CD4-positive, alpha-beta T cell treated with Interferon alpha-2 for 1 hour (primary cell): ENCODE measurements around the gene RTN4R.

Experiments
- DNase-seq, 2 donors: peaks; one replicate each; pipeline ENCODE4 v3.0.0-alpha.2; 2020 to 2022

Gene RTN4R

GRCh38 chr22:20226760-20227350, 41.3 kb downstream of the RTN4R start:
- DNase-seq: no peak

GRCh38 chr22:20226077-20226716, 41.9 kb downstream of the RTN4R start:
- no peak for DNase-seq

- no peak for DNase-seq
Observed at GRCh38 chr22:20225693-20225966, 42.5 kb downstream of the RTN4R start.

- DNase-seq: no peak
Observed at GRCh38 chr22:20224917-20225692, 43.0 kb downstream of the RTN4R start.

- no peak for DNase-seq
Observed at GRCh38 chr22:20224256-20224626, 43.9 kb downstream of the RTN4R start.

- no peak for DNase-seq
Observed at GRCh38 chr22:20223421-20224255, 44.5 kb downstream of the RTN4R start.

- no peak for DNase-seq
Observed at GRCh38 chr22:20222764-20223420, 45.2 kb downstream of the RTN4R start.

GRCh38 chr22:20221421-20222340, 46.4 kb downstream of the RTN4R start:
- no peak for DNase-seq

- no peak for DNase-seq
Observed at GRCh38 chr22:20220629-20221026, 47.5 kb downstream of the RTN4R start.

GRCh38 chr22:20219667-20220628, 48.2 kb downstream of the RTN4R start:
- no peak for DNase-seq

- no peak for DNase-seq
Observed at GRCh38 chr22:20218987-20219386, 49.1 kb downstream of the RTN4R start.

GRCh38 chr22:20218326-20218872, 49.7 kb downstream of the RTN4R start:
- no peak for DNase-seq

- DNase-seq: no peak
Observed at GRCh38 chr22:20217563-20217962, 50.6 kb downstream of the RTN4R start.

GRCh38 chr22:20216863-20217499, 51.1 kb downstream of the RTN4R start:
- no peak for DNase-seq

- DNase-seq: no peak
Observed at GRCh38 chr22:20215742-20216141, 52.4 kb downstream of the RTN4R start.

GRCh38 chr22:20214853-20215252, 53.3 kb downstream of the RTN4R start:
- no peak for DNase-seq

- DNase-seq: no peak
Observed at GRCh38 chr22:20213833-20214708, 54.0 kb downstream of the RTN4R start.
